Calu3 (cell line): ENCODE data around the gene GALNTL6. TPM values are rescaled to one million over a fixed set of nuclear protein-coding genes. Genes with fewer than 3 reads are reported as not detected.

Source experiments
- BruUV-seq: library from RNA; stranded (reverse); fragments of 400-500 nt; replicated peaks from 2 replicates; lab custom pipeline; 2021; lab: Mats Ljungman, UMichigan
- CTCF ChIA-PET: fragments of 300-600 bp; sonication (Branson Sonifier 250); formaldehyde crosslinking; loops from one replicate; lab custom pipeline; 2022; ENCODE audit warnings: antibody characterized with exemption; lab: Charles Lee
- DNase-seq: peaks from one replicate; pipeline ENCODE4 v3.0.0; 2022
- H3K27ac Mint-ChIP-seq: one replicate; pipeline ENCODE4 v1.8.0; 2022; ENCODE audit warnings: mixed read lengths; ENCODE audit not compliant: unreplicated experiment
- H3K27me3 Mint-ChIP-seq: one replicate; pipeline ENCODE4 v1.8.0; 2022; ENCODE audit warnings: mixed read lengths; ENCODE audit not compliant: unreplicated experiment
- H3K36me3 Mint-ChIP-seq: one replicate; pipeline ENCODE4 v1.8.0; 2022; ENCODE audit warnings: mild to moderate bottlenecking, moderate library complexity, mixed read lengths; ENCODE audit not compliant: insufficient read depth, unreplicated experiment
- H3K4me1 Mint-ChIP-seq: one replicate; pipeline ENCODE4 v1.8.0; 2022; ENCODE audit warnings: mild to moderate bottlenecking, low read depth, mixed read lengths; ENCODE audit not compliant: unreplicated experiment
- H3K4me3 Mint-ChIP-seq: one replicate; pipeline ENCODE4 v1.8.0; 2022; ENCODE audit warnings: mild to moderate bottlenecking, low read depth, moderate library complexity, mixed read lengths; ENCODE audit not compliant: unreplicated experiment
- H3K9me3 Mint-ChIP-seq: one replicate; pipeline ENCODE4 v1.8.0; 2022; ENCODE audit warnings: low read depth, mixed read lengths; ENCODE audit not compliant: unreplicated experiment
- CTCF ChIP-seq: fragments of 200-600 bp; IDR thresholded peaks from one replicate; pipeline ENCODE4 v1.8.0; 2022; ENCODE audit warnings: antibody characterized with exemption; ENCODE audit not compliant: unreplicated experiment
- intact Hi-C: fragments of 100-400 bp; cut with micrococcal nuclease; formaldehyde crosslinking; loops from one replicate; pipeline ENCODE4 v1.10.0; 2022; ENCODE audit not compliant: unreplicated experiment
- total RNA-seq: library from RNA; stranded (reverse); gene quantifications from 2 replicates; pipeline ENCODE4 v1.2.3, GENCODE V29; 2022

Gene GALNTL6
- total RNA-seq, 1 experiment from 2014 or later = not detected

- BruUV-seq = no TSS peak
These were observed 1053.2 kb downstream of the GALNTL6 start for GRCh38 chr4:172866421-172866820.

GRCh38 chr4:172867835-172868234 lies 1054.6 kb downstream of the GALNTL6 start:
- no TSS peak for BruUV-seq
- H3K36me3 Mint-ChIP-seq = no peaks in the 10 kb centered on the region
- no peaks in the 10 kb centered on the region for H3K27me3 Mint-ChIP-seq
- intact Hi-C loops = no loop called here
- DNase-seq = no peak
- no peak overlapping the region for H3K27ac Mint-ChIP-seq
- CTCF ChIA-PET = interaction anchor here (0.5 kb wide), 1 partner anchor 24 kb away, joined by 3 read pairs; no protein-coding TSS in a partner anchor
- no peaks in the 10 kb centered on the region for H3K4me1 Mint-ChIP-seq
- TF ChIP-seq CTCF = no peak
- peaks cover 6% of the 10 kb centered on the region for H3K9me3 Mint-ChIP-seq
- no peak overlapping the region for H3K4me3 Mint-ChIP-seq

More at GRCh38 chr4:172866421-172866820, 1053.2 kb downstream of the GALNTL6 start:
- CTCF ChIA-PET = no interaction called here
- DNase-seq = no peak
- Mint-ChIP-seq H3K27ac (no peak overlapping the region), H3K4me3 (no peak overlapping the region), H3K36me3 (no peaks in the 10 kb centered on the region), H3K4me1 (no peaks in the 10 kb centered on the region), H3K9me3 (peaks cover 7% of the 10 kb centered on the region), H3K27me3 (no peaks in the 10 kb centered on the region)
- no peak for TF ChIP-seq CTCF
- intact Hi-C loops = no loop called here

- no TSS peak for BruUV-seq
- intact Hi-C loops = no loop called here
- Mint-ChIP-seq H3K4me1 (no peaks in the 10 kb centered on the region), H3K36me3 (no peaks in the 10 kb centered on the region), H3K27me3 (no peaks in the 10 kb centered on the region), H3K4me3 (no peak overlapping the region), H3K9me3 (peaks cover 4% of the 10 kb centered on the region), H3K27ac (no peak overlapping the region)
- CTCF ChIA-PET = interaction anchor here (0.5 kb wide), 1 partner anchor 23 kb away, joined by 3 read pairs; no protein-coding TSS in a partner anchor
- no peak for TF ChIP-seq CTCF
- DNase-seq = no peak
These were observed 1055.1 kb downstream of the GALNTL6 start for GRCh38 chr4:172868271-172868670.

GRCh38 chr4:172869621-172870268 lies 1056.5 kb downstream of the GALNTL6 start:
- BruUV-seq = no TSS peak
- no peak for TF ChIP-seq CTCF

More at GRCh38 chr4:172869621-172870268, 1056.5 kb downstream of the GALNTL6 start:
- H3K4me1 Mint-ChIP-seq = no peaks in the 10 kb centered on the region
- no peak overlapping the region for H3K27ac Mint-ChIP-seq
- H3K27me3 Mint-ChIP-seq = no peaks in the 10 kb centered on the region
- no peak for DNase-seq
- CTCF ChIA-PET = no interaction called here
- no peaks in the 10 kb centered on the region for H3K9me3 Mint-ChIP-seq
- no peak overlapping the region for H3K4me3 Mint-ChIP-seq
- intact Hi-C loops = no loop called here
- H3K36me3 Mint-ChIP-seq = no peaks in the 10 kb centered on the region
